HepG2 (cell line): Measurements from ENCODE around the gene DYSF.

ENCODE experiments used
- DNMT1 ChIP-seq: sonication (generic); formaldehyde crosslinking; IDR thresholded peaks from 2 replicates; pipeline ENCODE4 v1.5.1; 2020; ENCODE audit warnings: mild to moderate bottlenecking, missing genetic modification reagents
- MED1 ChIP-seq: sonication (generic); formaldehyde crosslinking; IDR thresholded peaks from 2 replicates; pipeline ENCODE4 v1.4.0; 2020; ENCODE audit warnings: missing genetic modification reagents
- MXI1 ChIP-seq: IDR thresholded peaks from 3 replicates; pipeline ENCODE4 v1.6.1; 2012; ENCODE audit warnings: low read depth, low read length, inconsistent platforms, borderline replicate concordance
- ZNF124 ChIP-seq: sonication (generic); formaldehyde crosslinking; IDR thresholded peaks from 2 replicates; pipeline ENCODE4 v1.4.0; 2020; ENCODE audit warnings: missing genetic modification reagents
- ZNF24 ChIP-seq: fragments of 450-650 bp; IDR thresholded peaks from 2 replicates; pipeline ENCODE4 v1.6.1; 2017; ENCODE audit warnings: antibody characterized with exemption, mild to moderate bottlenecking
- ZNF563 ChIP-seq: sonication (generic); formaldehyde crosslinking; IDR thresholded peaks from 2 replicates; pipeline ENCODE4 v1.8.0; 2022; ENCODE audit warnings: mild to moderate bottlenecking, moderate library complexity, missing genetic modification reagents

DNA sequence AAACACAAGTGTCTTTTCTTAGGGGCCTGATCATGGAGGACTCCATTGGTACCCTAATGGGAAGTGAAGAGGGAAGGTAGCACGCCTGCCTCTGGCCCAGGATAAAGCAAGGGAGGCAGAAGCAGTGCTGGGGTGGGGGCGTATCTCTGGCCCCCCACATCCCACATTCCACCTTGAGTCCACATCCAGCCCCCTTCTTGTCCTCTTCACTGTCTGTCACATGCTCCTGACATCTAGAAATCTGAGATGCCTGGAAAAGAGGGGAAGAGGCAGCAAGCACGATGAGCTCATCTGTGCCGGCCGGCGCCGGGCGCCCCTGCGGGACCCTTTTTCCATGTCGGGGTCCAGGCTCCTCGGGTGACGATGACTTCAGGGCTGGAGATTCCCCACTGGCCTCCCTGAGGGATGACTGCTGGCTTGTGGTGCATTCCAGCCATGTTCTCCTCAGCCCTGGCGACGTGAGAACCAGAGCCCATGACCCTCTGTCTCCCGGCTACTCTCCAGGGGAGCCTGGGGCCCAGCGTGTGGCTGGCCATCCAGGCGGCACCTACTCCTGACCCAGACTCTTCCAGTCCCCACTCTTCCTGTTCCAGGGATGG lies 277.5 kb downstream of the DYSF start:
- no peak for TF ChIP-seq ZNF24
- no peak for TF ChIP-seq ZNF124 (CRISPR knock-in tag)
- no peak for TF ChIP-seq MXI1
- no peak for TF ChIP-seq MED1 (CRISPR knock-in tag)
- no peak for TF ChIP-seq ZNF563
- no peak for TF ChIP-seq DNMT1 (CRISPR knock-in tag)
